ENCODE results near the gene COL4A6. TPM values are rescaled to one million over a fixed set of nuclear protein-coding genes. Genes with fewer than 3 reads are reported as not detected.

The COL4A6 gene
- total and polyA plus RNA-seq, 2 of the 8 experiments (the other 6 are each of a cell fraction or from before 2014, with no cell fraction given) = 5.9 to 11.8 TPM

DNA sequence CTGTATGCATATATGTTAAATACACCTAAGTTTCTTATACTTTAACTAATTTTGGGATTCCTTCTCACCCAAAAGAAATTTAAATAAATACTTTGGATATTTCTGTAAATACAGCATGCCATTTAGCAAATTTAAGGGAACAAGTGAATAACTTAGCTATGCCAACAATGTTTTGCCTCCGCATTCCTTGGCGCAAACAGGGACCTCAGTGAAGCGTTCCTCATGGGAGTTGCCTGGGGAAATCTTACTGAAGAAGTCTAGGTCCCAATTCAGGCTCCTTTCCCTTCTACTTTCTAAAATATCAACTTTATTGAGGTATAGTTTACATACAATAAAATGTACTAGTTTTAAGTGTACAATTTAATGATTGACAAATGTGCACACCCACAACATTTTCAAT is 26.4 kb upstream of the COL4A6 start:
- no peak overlapping the region for H3K14ac ChIP-seq (ENCODE audit: insufficient read length)
- no peak overlapping the region for H3K23ac ChIP-seq (ENCODE audit: insufficient read length)
- TF ChIP-seq TEAD4 (IDR thresholded peaks at IDR 0.05; ENCODE audit: low read depth, low read length) = peak; percentile 81
- no peak for TF ChIP-seq ATF2 (IDR thresholded peaks at IDR 0.05; ENCODE audit: low read length)
- ChIA-PET POLR2A (ENCODE audit: partially characterized antibody) (no interaction called here), CTCF (ENCODE audit: partially characterized antibody) (no interaction called here)
- H2AFZ ChIP-seq (ENCODE audit: low read length) = no peak overlapping the region
- H3K36me3 ChIP-seq (ENCODE audit: control insufficient read depth in 2 of 4, insufficient read depth in 4 of 4, low read length in 3 of 4) = no peaks in the 10 kb centered on the region
- H3K27ac ChIP-seq (ENCODE audit: low read depth, low read length) = no peak overlapping the region
- H2BK5ac ChIP-seq (ENCODE audit: low read depth, low read length) = no peak overlapping the region
- no peaks in the 10 kb centered on the region for H3K79me1 ChIP-seq (ENCODE audit: low read depth, low read length)
- H3K4ac ChIP-seq (replicated peaks; ENCODE audit: insufficient read length, low read depth, low read length) = no peak overlapping the region
- H2BK20ac ChIP-seq (ENCODE audit: low read length) = no peak overlapping the region
- 54% methylated on average over 3 of the region's 3 CpGs; no CpG with 5 or more reads in 1 of the 2 experiments for WGBS, 2 experiments (ENCODE audit: extremely low coverage in 1 of 2, insufficient coverage in 1 of 2, insufficient read length in 1 of 2, insufficient replicate concordance in 2 of 2, low coverage in 1 of 2, low lambda C conversion rate in 2 of 2, missing lambda C conversion rate in 1 of 2)
- H3K23me2 ChIP-seq (ENCODE audit: low read depth, low read length) = no peaks in the 10 kb centered on the region
- no peaks in the 10 kb centered on the region for H3K27me3 ChIP-seq (replicated peaks in 1 of 4; ENCODE audit: control insufficient read depth in 3 of 4, extremely low read depth in 1 of 4, insufficient read depth in 3 of 4, low read length in 3 of 4)
- DNase-seq (ENCODE audit: low read depth in 1 of 2, low spot score in 2 of 2) (no peak), FAIRE-seq (no peak)
- H4K5ac ChIP-seq (ENCODE audit: insufficient read length, low read depth, low read length) = no peak overlapping the region
- H3K56ac ChIP-seq (replicated peaks; ENCODE audit: insufficient read length, low read depth, low read length) = no peak overlapping the region
- no peak overlapping the region for H4K91ac ChIP-seq (replicated peaks; ENCODE audit: insufficient read length, low read length)
- no peak overlapping the region for H3K4me2 ChIP-seq (ENCODE audit: insufficient read depth in 1 of 2, low read depth in 2 of 2, low read length in 2 of 2)
- H3K18ac ChIP-seq (ENCODE audit: extremely low read depth, low read length) = no peak overlapping the region
- H3K79me2 ChIP-seq (ENCODE audit: control insufficient read depth in 1 of 2, insufficient read depth in 2 of 2, low read length in 2 of 2) = peaks cover 0 to 18% of the 10 kb centered on the region in 2 experiments; a peak in 2 of 4 replicates
- H2BK15ac ChIP-seq (ENCODE audit: low read length) = no peak overlapping the region
- H3K9me3 ChIP-seq (ENCODE audit: insufficient read depth in 2 of 2, low read depth in 1 of 2, low read length in 1 of 2) = no peaks in the 10 kb centered on the region
- H2AK5ac ChIP-seq (ENCODE audit: low read depth, low read length) = no peak overlapping the region
- no peak overlapping the region for H2BK120ac ChIP-seq (replicated peaks; ENCODE audit: low read depth, low read length)
- H4K8ac ChIP-seq (ENCODE audit: extremely low read depth, insufficient read depth, low read length) = no peak overlapping the region
- H3K9ac ChIP-seq (replicated peaks in 1 of 4; ENCODE audit: extremely low read depth in 1 of 4, low read depth in 3 of 4, low read length in 3 of 4) = no peak overlapping the region
- H3K4me1 ChIP-seq (replicated peaks in 1 of 4; ENCODE audit: control insufficient read depth in 3 of 4, insufficient read depth in 4 of 4, low read length in 3 of 4) = no peaks in the 10 kb centered on the region
- no peaks in the 10 kb centered on the region for H4K20me1 ChIP-seq (replicated peaks in 1 of 2; ENCODE audit: control insufficient read depth in 1 of 2, insufficient read depth in 2 of 2, low read length in 2 of 2)
- H2BK12ac ChIP-seq (ENCODE audit: low read depth, low read length) = no peak overlapping the region
- no peak overlapping the region for H3K4me3 ChIP-seq (ENCODE audit: extremely low read depth in 1 of 4, insufficient read depth in 2 of 4, low read depth in 3 of 4, low read length in 4 of 4)

Data from H1 (cell line).